ENCODE data around the gene PLEKHF1.
"Not testable (repeated sequence)": the region's sequence is repeated elsewhere in the genome, so short reads cannot be mapped to it uniquely, and the experiment has no call there.

The PLEKHF1 gene

GRCh38 chr19:29665826-29666577 is 741 bp downstream of the PLEKHF1 start:
- no peak for DNase-seq

- DNase-seq = no peak
These were observed 1.5 kb downstream of the PLEKHF1 start for GRCh38 chr19:29666578-29667386.

DNA sequence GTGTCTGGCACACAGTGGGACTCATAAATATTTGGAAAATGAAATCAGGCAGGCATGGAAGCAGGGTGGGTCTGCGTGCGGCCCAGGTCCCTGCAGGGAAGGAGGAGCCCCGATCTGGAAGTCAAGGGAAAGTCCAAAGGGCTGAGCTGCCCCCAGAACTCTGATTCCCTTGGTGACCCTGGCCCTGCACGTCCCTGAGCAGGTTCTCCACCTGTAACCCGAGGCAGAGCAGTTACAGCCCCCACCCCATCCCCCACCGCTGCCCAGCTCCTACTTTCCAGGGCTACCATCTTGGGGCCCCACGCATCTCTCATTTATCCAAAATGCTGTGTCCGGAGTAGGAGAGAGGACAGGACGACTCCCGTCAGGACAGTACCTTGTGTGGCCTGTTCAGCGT is 2.1 kb downstream of the PLEKHF1 start:
- DNase-seq = no peak

GRCh38 chr19:29667901-29668341 is 2.7 kb downstream of the PLEKHF1 start:
- no peak for DNase-seq

DNA sequence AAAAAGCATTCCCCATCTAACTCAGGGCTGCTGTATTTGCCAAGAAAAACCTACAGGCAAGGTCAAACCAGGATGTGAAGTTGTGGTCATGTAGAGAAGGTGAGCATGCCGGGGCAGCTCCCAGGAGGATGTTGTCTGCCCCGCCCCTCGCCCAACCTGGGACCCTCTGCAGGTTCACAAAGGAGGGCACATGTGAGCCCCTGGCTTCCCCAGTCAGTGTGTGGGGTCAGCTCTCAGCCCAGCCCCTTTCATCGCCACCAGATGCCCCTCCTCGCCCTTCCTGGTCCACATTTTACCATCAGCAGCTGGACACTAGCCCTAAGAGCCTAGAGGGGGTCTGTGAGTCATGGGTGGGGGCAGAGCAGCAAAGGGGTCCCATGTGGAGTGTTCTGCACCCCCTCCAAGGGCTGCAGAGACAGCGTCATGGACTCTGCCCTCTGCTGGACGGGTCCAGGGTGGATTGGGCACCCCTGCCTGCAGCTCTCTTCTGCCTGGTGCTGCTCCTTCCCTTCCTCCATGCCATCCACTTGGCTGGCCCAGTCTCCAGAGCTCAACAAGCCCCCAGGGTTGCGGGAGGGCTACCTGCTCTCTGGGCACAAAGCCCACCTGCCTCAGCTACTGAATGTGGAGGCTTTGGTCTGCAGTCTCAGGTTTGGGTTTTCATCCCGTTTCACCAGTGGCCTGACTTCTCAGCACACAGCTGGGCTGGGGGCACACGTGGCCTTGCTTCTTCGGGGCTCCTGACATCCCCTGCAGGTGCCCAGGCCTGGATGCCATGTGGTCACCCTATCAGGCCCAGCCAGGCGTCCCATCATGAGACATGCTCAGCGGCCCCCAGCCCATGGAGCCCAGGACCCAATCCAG is 3.7 kb downstream of the PLEKHF1 start:
- DNase-seq = no peak

GRCh38 chr19:29670255-29670654 is 5.0 kb downstream of the PLEKHF1 start:
- DNase-seq = no peak

GRCh38 chr19:29671026-29671392 is 5.7 kb downstream of the PLEKHF1 start:
- DNase-seq = not testable (repeated sequence)

- DNase-seq = no peak
These were observed 6.3 kb downstream of the PLEKHF1 start for GRCh38 chr19:29671393-29672160.

DNA sequence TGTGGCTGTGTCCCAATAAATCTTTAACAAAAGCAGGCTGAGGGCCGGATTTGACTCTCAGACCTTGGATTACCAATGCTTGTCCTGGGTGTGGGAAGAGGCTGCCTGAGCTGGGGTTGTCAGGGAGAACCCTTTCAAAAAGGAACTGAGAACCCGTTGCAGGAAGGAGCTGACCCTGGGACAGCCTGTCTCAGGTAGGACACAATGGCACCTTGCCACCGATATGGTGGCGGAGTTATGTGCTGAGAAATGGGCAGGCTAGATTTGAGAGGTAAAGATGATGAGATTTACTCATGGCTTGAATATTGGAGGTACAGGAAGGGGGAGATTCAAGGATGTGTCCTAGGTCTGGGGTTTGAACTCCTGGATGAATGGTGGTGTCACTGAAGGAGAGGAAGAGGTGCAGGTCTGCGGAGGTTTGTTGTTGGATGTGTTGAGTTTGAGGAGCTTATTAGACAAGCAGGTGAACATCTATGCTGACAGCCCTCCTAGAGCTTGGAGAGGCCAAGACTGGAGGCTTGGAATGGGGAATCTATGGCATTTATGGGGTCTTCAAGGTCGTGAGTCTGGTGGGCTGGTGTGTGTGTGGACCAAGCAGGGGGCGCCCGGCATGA is 7.2 kb downstream of the PLEKHF1 start:
- DNase-seq = no peak

- no peak for DNase-seq
These were observed 7.7 kb downstream of the PLEKHF1 start for GRCh38 chr19:29672933-29673336.

DNA sequence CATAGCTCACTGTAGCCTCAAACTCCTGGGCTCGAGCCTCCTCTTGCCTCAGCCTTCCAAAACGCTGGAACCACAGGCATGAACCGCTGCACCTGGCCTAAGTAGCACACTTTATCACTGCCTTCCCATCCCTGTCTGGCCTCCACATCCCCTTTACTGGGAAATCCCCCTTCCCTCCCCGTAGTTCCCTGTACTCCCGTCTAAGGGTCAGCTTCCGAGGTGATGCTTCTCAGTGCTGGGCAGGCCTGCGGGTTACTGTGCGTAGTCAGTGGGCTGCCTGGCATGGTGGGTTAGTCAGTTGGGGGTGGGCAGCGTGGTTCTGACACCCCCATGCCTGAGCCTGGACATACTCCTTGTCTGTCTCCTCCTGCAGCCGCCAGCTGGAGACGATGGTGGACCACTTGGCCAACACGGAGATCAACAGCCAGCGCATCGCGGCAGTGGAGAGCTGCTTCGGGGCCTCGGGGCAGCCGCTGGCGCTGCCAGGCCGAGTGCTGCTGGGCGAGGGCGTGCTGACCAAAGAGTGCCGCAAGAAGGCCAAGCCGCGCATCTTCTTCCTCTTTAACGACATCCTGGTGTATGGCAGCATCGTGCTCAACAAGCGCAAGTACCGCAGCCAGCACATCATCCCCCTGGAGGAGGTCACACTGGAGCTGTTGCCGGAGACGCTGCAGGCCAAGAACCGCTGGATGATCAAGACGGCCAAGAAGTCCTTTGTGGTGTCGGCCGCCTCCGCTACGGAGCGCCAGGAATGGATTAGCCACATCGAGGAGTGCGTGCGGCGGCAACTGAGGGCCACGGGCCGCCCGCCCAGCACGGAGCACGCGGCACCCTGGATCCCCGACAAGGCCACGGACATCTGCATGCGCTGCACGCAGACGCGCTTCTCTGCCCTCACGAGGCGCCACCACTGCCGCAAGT is 8.4 kb downstream of the PLEKHF1 start:
- DNase-seq = no peak

GRCh38 chr19:29674374-29675119 is 9.3 kb downstream of the PLEKHF1 start:
- no peak for DNase-seq

GRCh38 chr19:29675120-29675649 is 9.9 kb downstream of the PLEKHF1 start:
- no peak for DNase-seq

DNA sequence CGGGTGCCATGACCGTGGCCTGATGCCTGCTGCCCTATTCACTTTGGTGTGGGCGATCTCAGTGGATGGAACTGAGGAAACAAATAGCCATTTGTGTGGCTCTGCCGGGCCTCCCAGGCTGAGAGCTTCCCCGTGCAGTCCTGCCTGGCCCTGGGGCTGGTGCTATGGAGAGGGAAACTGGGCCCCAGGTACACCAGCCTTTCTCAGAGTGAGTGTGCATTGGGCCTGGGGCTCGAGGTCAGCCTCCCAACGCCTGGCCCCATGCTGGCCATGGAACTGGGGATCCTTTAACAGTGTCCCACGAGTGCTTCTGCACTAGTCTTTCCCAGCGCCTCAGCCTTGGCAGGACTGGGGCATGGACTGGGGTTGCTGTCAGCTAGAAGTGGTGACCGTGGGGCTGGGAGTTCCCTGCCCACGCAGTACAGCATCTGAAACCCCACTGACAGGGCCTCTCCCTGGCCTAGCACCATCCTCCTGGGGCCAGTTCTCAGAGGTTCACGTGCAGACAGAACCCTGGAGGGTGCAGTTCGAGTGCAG is 10.5 kb downstream of the PLEKHF1 start:
- no peak for DNase-seq

GRCh38 chr19:29676586-29676985 is 11.3 kb downstream of the PLEKHF1 start:
- DNase-seq = no peak

- no peak for DNase-seq
These were observed 11.9 kb downstream of the PLEKHF1 start for GRCh38 chr19:29677001-29677817.

- no peak for DNase-seq
These were observed 13.3 kb downstream of the PLEKHF1 start for GRCh38 chr19:29678484-29679106.

- DNase-seq = no peak
These were observed 14.4 kb downstream of the PLEKHF1 start for GRCh38 chr19:29679598-29680210.

Measured in NCI-H526 treated with DMSO at 0.1 percent for 48 hours (cell line).